Measurements from ENCODE around the gene FAF1.
"Not testable (repeated sequence)": the region's sequence is repeated elsewhere in the genome, so short reads cannot be mapped to it uniquely, and the experiment has no call there.

The FAF1 gene

DNA sequence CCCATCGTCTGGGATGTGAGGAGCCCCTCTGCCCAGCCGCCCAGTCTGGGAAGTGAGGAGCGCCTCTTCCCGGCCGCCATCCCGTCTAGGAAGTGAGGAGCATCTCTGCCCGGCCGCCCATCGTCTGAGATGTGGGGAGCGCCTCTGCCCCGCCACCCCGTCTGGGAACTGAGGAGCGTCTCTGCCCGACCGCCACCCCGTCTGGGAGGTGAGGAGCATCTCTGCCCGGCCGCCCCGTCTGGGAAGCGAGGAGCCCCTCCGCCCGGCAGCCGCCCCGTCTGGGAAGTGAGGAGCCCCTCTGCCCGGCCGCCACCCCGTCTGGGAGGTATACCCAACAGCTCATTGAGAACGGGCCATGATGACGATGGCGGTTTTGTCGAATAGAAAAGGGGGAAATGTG lies 7.5 kb downstream of the FAF1 start:
- DNase-seq = not testable (repeated sequence)

- DNase-seq = no peak
Measured at GRCh38 chr1:50950396-50950795, 9.7 kb downstream of the FAF1 start.

DNA sequence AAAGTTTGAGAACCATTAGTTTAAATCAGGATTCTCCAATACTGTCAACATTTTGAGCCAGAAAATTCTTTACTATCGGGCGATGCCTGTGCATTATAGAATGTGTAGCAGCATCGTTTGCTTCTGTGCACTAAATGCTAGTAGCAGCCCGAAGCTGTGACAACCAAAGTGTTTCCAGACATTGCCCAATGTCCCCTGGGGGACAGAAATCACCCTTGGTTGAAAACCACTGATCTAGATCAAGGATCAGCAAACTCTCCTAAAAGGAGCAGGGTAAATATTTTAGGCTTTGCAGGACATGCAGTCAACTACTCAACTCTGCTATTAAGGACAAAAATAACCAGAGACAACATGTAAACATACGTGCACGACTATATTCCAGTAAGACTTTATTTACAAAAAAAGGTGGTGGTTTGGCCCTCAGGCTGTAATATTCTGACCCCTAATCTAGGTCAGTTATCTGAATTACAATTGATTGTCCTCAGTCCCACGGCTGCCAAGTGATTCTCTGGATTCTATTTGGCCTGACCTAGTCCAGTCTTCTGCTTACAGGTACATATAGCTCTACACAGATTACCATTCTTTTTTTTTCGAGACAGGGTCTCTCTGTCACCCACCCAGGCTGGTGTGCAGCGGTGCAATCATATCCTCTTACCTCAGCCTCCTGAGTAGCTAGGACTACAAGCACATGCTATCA lies 10.6 kb downstream of the FAF1 start:
- no peak for DNase-seq

DNA sequence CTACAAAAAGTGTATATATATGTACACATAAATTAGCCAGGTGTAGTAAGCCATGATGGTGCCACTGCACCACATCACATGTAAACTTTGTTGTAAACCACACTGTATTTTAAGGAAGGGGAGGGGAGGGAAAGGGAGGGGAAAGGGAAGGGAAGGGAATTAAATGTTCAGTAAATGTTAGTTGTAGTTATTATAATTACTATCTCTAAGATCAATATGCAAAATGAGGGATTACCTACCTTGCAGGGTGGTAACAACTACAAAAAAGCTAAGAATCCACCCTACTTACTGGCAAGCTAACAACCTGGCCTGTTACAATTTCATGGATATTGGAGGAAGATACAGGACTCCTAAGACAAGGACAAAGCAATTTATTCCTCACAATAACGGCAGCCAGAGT lies 17.7 kb downstream of the FAF1 start:
- DNase-seq = no peak

DNA sequence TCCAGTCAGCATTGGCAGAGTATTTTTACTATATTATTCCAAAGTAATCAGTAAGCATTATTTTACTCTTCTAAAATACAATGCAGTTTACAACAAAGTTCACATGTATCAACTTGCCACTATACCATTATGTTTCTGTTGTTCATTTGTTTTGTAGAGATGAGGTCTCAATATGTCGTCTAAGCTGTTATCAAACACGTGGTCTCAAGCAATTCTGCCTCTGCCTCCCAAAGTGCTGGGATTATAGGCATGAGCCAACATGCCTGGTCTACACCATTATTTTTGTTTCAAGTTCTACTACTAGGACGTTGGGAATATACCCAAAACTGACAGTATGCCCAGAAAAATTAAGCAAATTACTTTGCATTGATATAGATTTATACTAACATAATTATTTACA lies 19.8 kb downstream of the FAF1 start:
- no peak for DNase-seq

DNA sequence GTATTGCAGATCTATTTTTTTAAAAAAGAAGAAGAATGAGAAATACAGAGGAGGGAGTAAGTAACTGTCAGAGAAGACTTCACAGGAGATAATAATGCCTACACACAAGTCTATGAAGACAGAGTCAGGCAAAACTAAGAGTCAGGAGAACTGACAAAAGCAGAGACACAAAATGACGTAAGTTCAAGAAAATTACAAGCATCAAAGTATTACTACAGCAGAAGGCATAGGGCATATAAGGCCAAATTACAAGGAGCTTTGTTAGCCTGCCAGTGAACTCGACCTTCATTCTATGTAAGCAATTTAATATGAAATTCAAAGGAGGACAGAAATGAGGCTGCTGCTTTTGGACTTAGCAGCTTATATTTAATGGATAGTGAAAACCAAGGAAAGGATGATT lies 23.7 kb downstream of the FAF1 start:
- no peak for DNase-seq

- not testable (repeated sequence) for DNase-seq
Measured at GRCh38 chr1:50935276-50935675, 24.8 kb downstream of the FAF1 start.

- no peak for DNase-seq
Measured at GRCh38 chr1:50934838-50935237, 25.2 kb downstream of the FAF1 start.

- DNase-seq = not testable (repeated sequence)
Measured at GRCh38 chr1:50933770-50934169, 26.3 kb downstream of the FAF1 start.

DNA sequence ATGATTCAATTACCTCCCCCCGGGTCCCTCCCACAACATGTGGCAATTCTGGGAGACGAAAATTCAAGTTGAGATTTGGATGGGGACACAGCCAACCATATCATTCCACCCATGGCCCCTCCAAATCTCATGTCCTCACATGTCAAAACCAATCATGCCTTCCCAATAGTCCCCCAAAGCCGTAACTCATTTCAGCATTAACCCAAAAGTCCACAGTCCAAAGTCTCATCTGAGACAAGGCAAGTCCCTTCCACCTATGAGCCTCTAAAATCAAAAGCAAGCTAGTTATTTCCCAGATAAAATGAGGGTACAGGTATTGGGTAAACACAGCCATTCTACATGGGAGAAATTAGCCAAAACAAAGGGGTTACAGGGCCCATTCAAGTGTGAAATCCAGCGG lies 28.0 kb downstream of the FAF1 start:
- not testable (repeated sequence) for DNase-seq

DNA sequence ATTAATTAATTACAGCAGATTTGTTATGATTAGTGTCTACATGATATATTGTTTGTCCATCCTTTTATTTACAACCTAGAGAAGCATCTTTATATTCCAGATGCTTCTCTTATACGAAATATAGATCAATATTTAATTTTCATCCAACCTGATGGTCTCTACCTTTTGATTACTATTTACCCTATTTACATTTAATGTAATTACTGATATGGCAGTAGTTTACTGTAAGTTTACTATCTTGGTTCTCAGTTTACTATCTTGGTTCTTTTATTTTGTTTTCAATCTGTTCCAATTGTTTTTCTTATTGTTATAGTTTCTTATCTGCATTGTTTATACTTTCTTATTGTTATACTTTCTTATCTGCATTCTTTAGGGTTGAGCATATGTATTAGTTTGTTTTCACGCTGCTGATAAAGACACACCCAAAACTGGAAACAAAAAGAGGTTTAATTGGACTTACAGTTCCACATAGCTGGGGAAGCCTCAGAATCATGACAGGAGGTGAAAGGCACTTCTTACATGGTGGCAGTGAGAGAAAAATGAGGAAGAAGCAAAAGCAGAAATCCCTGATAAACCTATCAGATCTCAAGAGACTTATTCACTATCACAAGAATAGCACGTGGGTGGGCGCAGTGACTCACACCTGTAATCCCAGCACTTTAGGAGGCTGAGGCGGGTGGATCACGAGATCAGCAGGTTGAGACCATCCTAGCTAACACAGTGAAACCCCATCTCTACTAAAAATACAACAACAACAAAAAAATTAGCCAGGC lies 28.9 kb downstream of the FAF1 start:
- DNase-seq = peak; percentile 16

GRCh38 chr1:50930193-50930592 lies 29.9 kb downstream of the FAF1 start:
- DNase-seq = no peak

- peak; percentile 71 for DNase-seq
Measured at GRCh38 chr1:50929376-50929958, 30.6 kb downstream of the FAF1 start.

- DNase-seq = no peak
Measured at GRCh38 chr1:50923564-50923963, 36.5 kb downstream of the FAF1 start.

DNA sequence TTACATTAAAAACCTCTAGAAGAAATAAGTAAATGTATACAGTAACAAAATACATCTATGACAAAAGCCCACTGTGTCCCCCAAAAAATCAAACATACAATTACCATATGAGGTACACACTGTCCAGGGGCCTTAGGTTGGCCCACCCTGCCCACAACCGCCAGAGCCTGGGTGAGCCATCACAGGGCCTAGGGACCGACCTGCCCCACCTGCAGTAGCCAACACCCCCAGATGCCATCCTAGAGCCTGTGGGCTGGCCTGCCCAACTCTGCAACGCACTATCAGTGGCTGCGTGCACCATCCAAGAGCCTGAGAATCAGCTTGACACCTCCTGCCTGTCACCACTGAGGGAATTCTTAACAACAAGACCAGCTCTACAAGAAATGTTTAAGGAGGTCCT lies 39.0 kb downstream of the FAF1 start:
- no peak for DNase-seq

DNA sequence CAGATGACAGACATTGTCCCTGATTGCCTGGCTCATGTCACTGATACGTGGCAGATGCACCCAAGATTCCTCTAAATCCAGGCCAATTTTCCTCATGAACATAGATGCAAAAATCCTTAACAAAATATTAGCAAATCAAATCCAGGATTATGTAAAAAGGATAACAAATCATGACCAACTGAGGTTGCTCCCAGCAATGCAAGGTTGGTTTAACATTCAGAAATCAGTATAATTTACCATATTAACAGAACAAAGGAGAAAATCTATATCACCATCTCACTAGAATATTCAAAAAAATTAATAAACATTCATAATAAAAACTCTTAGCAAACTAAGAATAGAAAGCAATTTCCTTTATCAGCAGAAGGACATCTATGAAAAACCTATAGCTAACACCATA lies 39.7 kb downstream of the FAF1 start:
- no peak for DNase-seq

- no peak for DNase-seq
Measured at GRCh38 chr1:50917138-50918137, 42.6 kb downstream of the FAF1 start.

GRCh38 chr1:50915621-50916020 lies 44.4 kb downstream of the FAF1 start:
- DNase-seq = no peak

DNA sequence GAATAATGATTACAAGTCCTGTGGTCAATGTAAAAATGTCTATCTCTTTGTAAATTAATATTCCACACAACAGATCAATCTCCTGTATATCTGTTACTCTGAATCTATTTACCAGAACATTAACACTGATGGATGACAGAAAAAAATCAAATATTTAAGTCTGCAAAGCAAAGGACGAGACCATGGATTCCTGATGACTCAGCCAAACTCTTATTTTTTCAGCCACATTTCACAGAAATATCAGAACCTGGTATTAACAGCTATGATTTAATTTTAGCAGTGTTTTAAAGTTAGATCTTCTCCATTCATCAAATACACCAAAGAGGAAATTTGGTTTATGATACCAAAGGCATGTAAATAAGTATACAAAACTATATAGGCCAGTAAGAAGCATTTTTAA lies 46.1 kb downstream of the FAF1 start:
- no peak for DNase-seq

DNA sequence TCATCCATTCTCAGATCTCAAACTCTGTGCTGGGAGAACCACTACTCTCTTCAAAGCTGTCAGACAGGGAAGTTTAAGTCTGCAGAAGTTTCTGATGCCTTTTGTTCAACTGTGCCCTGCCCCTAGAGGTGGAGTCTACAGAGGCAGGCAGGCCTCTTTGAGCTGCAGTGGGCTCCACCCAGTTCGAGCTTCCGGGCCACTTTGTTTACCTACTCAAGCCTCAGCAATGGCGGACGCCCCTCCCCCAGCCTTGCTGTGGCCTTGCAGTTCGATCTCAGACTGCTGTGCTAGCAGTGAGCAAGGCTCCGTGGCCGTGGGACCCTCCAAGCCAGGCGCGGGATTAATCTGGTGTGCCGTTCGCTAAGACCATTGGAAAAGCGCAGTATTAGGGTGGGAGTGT lies 49.7 kb downstream of the FAF1 start:
- not testable (repeated sequence) for DNase-seq

DNA sequence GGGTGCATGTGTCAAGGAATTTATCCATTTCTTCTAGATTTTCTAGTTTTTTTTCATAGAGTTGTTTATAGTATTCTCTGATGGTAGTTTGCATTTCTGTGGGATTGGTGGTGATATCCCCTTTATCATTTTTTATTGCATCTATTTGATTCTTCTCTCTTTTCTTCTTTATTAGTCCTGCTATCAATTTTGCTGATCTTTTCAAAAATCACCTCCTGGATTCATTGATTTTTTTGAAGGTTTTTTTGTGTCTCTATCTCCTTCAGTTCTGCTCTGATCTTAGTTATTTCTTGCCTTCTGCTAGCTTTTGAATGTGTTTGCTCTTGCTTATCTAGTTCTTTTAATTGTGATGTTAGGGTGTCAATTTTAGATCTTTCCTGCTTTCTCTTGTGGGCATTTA lies 52.5 kb downstream of the FAF1 start:
- not testable (repeated sequence) for DNase-seq

- DNase-seq = not testable (repeated sequence)
Measured at GRCh38 chr1:50906050-50906449, 54.0 kb downstream of the FAF1 start.

GRCh38 chr1:50902419-50902818 lies 57.6 kb downstream of the FAF1 start:
- no peak for DNase-seq

Measured in hematopoietic multipotent progenitor cell treated with erythropoietin and hydrocortisone succinate and interleukin-3 and kit ligand, for 6 days (in vitro differentiated cells).